ENCODE data around the gene SORCS2. TPM values are rescaled to one million over a fixed set of nuclear protein-coding genes. Genes with fewer than 3 reads are reported as not detected.
A peak's percentile ranks its signal among the peaks of the same experiment; 100 is the strongest.

SORCS2 gene
- total and polyA plus RNA-seq, 2 of the 4 experiments (the other 2 are of a cell fraction): 0.36 to 0.62 TPM

- Histone ChIP-seq H3K9ac (ENCODE audit: low read depth, low read length) (no peak overlapping the region), H3K18ac (ENCODE audit: low read depth, low read length) (no peak overlapping the region)
- in situ Hi-C loops (cut with MboI; ENCODE audit: low sequenced_read_pairs): no loop called here
These were observed 270.2 kb downstream of the SORCS2 start for GRCh38 chr4:7462509-7462971.

More at GRCh38 chr4:7462509-7462971, 270.2 kb downstream of the SORCS2 start:
- ATAC-seq (ENCODE audit: low read depth) (no peak), DNase-seq (peak; percentile 2)
- no peak overlapping the region for H3K4ac ChIP-seq (ENCODE audit: low read depth, low read length)
- no peak overlapping the region for H3K27ac ChIP-seq (ENCODE audit: insufficient read depth, low read length)
- 42% methylated on average over 8 of the region's 11 CpGs; no CpG with 5 or more reads in 1 of the 2 experiments for WGBS, 2 experiments (ENCODE audit: extremely low coverage in 2 of 2, insufficient read length in 1 of 2)
- peaks cover 4% of the 10 kb centered on the region; the same call in 1 of the 2 replicates for H3K9me3 ChIP-seq (ENCODE audit: control insufficient read depth, insufficient read depth, low read length)
- no peak overlapping the region for H3K4me2 ChIP-seq (ENCODE audit: low read depth, low read length)
- H4K20me1 ChIP-seq (ENCODE audit: insufficient read depth, low read length): no peaks in the 10 kb centered on the region
- no peak overlapping the region for H3K23ac ChIP-seq (ENCODE audit: low read depth, low read length)
- peak overlapping the region; percentile 51 for H2AK9ac ChIP-seq (replicated peaks; ENCODE audit: low read depth, low read length, poor library complexity)
- no peak overlapping the region for H3K56ac ChIP-seq (ENCODE audit: extremely low read depth, insufficient read depth, low read length)
- ChIA-PET POLR2A (ENCODE audit: unreplicated experiment) (no interaction called here), CTCF (interaction anchor here (0.7 kb wide), 1 partner anchor 44 kb away, joined by 3 read pairs; no protein-coding TSS in a partner anchor)
- H3K36me3 ChIP-seq (ENCODE audit: control insufficient read depth, insufficient read depth, low read length): no peaks in the 10 kb centered on the region
- dilution Hi-C loops (cut with HindIII; ENCODE audit: low sequenced_read_pairs, unreplicated experiment): no loop called here
- intact Hi-C loops (cut with micrococcal nuclease): no loop called here
- no peak overlapping the region for H2BK120ac ChIP-seq (ENCODE audit: low read depth, low read length)
- no peaks in the 10 kb centered on the region for H3K79me1 ChIP-seq (ENCODE audit: low read depth in 1 of 2, low read length in 2 of 2)
- H2BK20ac ChIP-seq (ENCODE audit: low read depth, low read length): no peak overlapping the region
- peaks cover 30% of the 10 kb centered on the region for H3K27me3 ChIP-seq (ENCODE audit: control insufficient read depth, insufficient read depth, low read length)
- H2BK15ac ChIP-seq (ENCODE audit: low read depth, low read length): no peak overlapping the region
- H2AFZ ChIP-seq (replicated peaks; ENCODE audit: low read length, poor library complexity): no peak overlapping the region
- H3K4me1 ChIP-seq (ENCODE audit: control insufficient read depth, insufficient read depth, low read length): no peaks in the 10 kb centered on the region
- no TSS peak for BruUV-seq (replicated peaks)
- no peak overlapping the region for H2AK5ac ChIP-seq (ENCODE audit: low read depth, low read length)
- H4K8ac ChIP-seq (ENCODE audit: low read depth in 2 of 2, low read length in 2 of 2): no peak overlapping the region
- H3K4me3 ChIP-seq (ENCODE audit: insufficient read depth, low read depth, low read length): no peak overlapping the region
- no peak overlapping the region for H4K5ac ChIP-seq (ENCODE audit: low read depth, low read length)
- H2BK5ac ChIP-seq (ENCODE audit: low read depth, low read length, poor library complexity, severe bottlenecking): no peak overlapping the region
- no peak overlapping the region for H4K91ac ChIP-seq (ENCODE audit: insufficient read depth, low read depth, low read length)
- H3K9me1 ChIP-seq (ENCODE audit: insufficient read depth, low read length): no peaks in the 10 kb centered on the region
- H3K14ac ChIP-seq (replicated peaks; ENCODE audit: low read depth, low read length): no peak overlapping the region
- 0 out of 2 replicates have a peak, but pooled peaks have one; percentile 8 for TF ChIP-seq CTCF (conservative IDR thresholded peaks at IDR 0.05; ENCODE audit: low read depth, low read length)
- no peak for TF ChIP-seq MAFK (IDR thresholded peaks at IDR 0.05; ENCODE audit: low read depth, low read length)
